NK-92 treated with Interleukin-12 subunit alpha and Interleukin-12 subunit beta, amount 100 ng/mL, for 24 hours (cell line): ENCODE data around the gene CLIC5.

Experiments used
- DNase-seq: peaks from one replicate; lab custom pipeline; 2025; lab: John Stamatoyannopoulos, UW

Gene CLIC5

GRCh38 chr6:45838451-45838850 is 177.2 kb downstream of the CLIC5 start:
- DNase-seq: peak; percentile 18

- DNase-seq: no peak
Observed at GRCh38 chr6:45837541-45838200, 178.0 kb downstream of the CLIC5 start.

GRCh38 chr6:45836984-45837383 is 178.7 kb downstream of the CLIC5 start:
- no peak for DNase-seq

DNA sequence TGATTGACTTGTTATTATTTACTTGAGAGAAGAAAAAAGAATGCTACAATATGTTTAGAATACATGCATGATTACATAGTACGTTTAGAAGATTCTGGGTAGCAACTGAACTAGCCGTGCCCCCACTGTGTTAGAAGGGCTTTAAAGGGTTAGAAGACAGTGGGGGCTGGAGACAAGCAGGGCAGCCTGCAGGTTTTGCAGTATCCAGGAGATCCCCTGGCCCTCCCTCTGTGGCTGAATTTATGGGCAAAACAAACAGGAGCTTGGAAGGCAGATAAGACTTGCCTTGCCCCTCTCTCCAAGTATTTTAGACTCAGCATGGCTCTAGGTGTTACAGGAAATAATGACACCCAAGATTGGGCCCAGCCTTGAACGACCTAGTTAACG is 179.2 kb downstream of the CLIC5 start:
- DNase-seq: no peak

DNA sequence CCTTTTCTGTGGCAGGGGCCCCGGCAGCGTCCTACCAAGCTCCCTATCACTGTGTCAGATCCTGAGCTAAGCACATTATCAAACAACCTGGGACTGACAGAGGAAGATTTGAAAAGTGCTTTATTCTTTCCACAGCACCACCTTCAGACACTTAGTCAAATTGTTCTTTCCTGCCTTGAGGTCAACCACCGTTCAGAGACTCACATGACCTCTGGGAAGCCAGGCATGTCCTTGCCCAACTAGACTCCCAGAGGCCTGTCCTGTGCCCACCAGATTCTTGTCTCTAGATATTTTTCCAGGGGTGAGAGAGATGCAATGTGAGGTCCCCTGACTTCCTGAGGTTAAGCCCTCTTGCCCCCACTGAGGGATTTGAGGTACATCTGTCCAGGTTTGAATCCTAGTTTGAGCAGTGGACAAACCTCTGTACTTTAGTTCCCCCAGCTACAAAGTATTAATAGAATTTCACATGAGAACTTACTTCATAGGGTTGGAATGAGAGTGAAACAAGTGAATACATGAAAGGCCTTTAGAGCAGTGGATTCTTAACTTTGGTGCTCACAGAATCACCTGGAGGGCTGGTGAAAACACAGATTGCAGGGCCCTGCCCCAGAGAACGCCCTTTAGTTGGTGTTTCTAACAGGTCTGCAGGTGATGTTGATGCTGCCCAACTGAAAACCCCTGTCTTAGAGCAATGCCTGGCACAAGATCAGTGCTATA is 179.8 kb downstream of the CLIC5 start:
- no peak for DNase-seq

DNA sequence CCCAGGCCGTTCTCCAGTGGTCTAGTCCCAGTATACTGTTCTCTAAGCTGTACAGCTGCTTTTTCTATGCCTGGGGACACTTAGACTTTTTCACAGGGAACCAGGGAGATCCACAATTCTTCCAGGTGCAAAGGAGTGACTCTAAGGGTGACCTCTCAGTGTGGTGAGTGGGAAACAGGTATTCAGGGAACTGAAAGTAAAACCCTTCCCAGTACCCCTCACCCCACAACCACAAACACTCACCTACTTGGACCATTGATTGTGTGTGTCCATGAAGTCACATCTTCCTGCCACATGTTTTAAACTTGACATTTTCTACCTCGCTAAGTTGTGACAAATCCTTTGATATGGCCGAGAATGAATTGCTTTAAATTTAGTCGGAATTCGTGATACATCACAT is 183.6 kb downstream of the CLIC5 start:
- no peak for DNase-seq
